ENCODE measurements around the gene RASEF. TPM values are rescaled to one million over a fixed set of nuclear protein-coding genes. Genes with fewer than 3 reads are reported as not detected.

RASEF gene
- total and polyA plus RNA-seq, 2 donors (not counting 3 experiments of a cell fraction or from before 2014, with no cell fraction given), result 0.11 TPM; not detected in 1

- no peak for FAIRE-seq
- dilution Hi-C loops (cut with MboI; ENCODE audit: extremely low pct_ligation_motif_present, low sequenced_read_pairs), result no loop called here
- H3K9me3 ChIP-seq (replicated peaks; ENCODE audit: control insufficient read depth, insufficient read depth, low read length), result no peaks in the 10 kb centered on the region
- no peaks in the 10 kb centered on the region for H4K20me1 ChIP-seq (replicated peaks; ENCODE audit: control insufficient read depth, extremely low read depth, insufficient read depth, low read length)
- no peak overlapping the region for H3K27ac ChIP-seq (ENCODE audit: insufficient read depth, low read depth, low read length)
- ChIA-PET CTCF (no interaction called here), POLR2A (no interaction called here)
- TF ChIP-seq MAX (IDR thresholded peaks at IDR 0.05; ENCODE audit: insufficient read depth, insufficient read length), result no peak
- TF ChIP-seq MYC (IDR thresholded peaks at IDR 0.05; ENCODE audit: low read depth, low read length), result no peak
- no peak for TF ChIP-seq POLR2A (IDR thresholded peaks at IDR 0.05; ENCODE audit: low read depth, low read length)
- TF ChIP-seq GATA2 (IDR thresholded peaks at IDR 0.05; ENCODE audit: insufficient read depth, insufficient read length, low read depth, low read length), result no peak
- TF ChIP-seq POLR2AphosphoS5 (IDR thresholded peaks at IDR 0.05; ENCODE audit: insufficient read depth, low read depth, low read length), result no peak
- TF ChIP-seq JUN (IDR thresholded peaks at IDR 0.05; ENCODE audit: borderline replicate concordance, insufficient read depth, insufficient read length, low read depth), result no peak
- TF ChIP-seq FOS (IDR thresholded peaks at IDR 0.05; ENCODE audit: borderline replicate concordance, insufficient read depth, low read length), result no peak
- TF ChIP-seq EZH2 (IDR thresholded peaks at IDR 0.05; ENCODE audit: borderline replicate concordance, low read depth, low read length, severe bottlenecking), result no peak
- H3K4me3 ChIP-seq (replicated peaks in 1 of 3; ENCODE audit: insufficient read depth in 1 of 3, low read depth in 1 of 3, low read length in 3 of 3), result no peak overlapping the region
- no peak overlapping the region for H2AFZ ChIP-seq (ENCODE audit: low read depth, low read length)
- no peaks in the 10 kb centered on the region for H3K36me3 ChIP-seq (ENCODE audit: control insufficient read depth in 2 of 2, extremely low read depth in 1 of 2, insufficient read depth in 2 of 2, low read length in 2 of 2)
- no peaks in the 10 kb centered on the region for H3K79me2 ChIP-seq (ENCODE audit: control insufficient read depth, insufficient read depth, low read length)
- intact Hi-C loops (cut with micrococcal nuclease), result no loop called here
- no peak overlapping the region for H3K4me2 ChIP-seq (ENCODE audit: insufficient read depth, low read length)
- H3K9ac ChIP-seq (replicated peaks; ENCODE audit: extremely low read depth, insufficient read depth, low read length), result no peak overlapping the region
- H3K9me1 ChIP-seq (replicated peaks; ENCODE audit: control insufficient read depth, extremely low read depth, insufficient read depth, low read length), result no peaks in the 10 kb centered on the region
- no peaks in the 10 kb centered on the region for H3K4me1 ChIP-seq (ENCODE audit: control insufficient read depth, extremely low read depth, insufficient read depth, low read length)
- no peaks in the 10 kb centered on the region for H3K27me3 ChIP-seq (ENCODE audit: control insufficient read depth in 2 of 2, insufficient read depth in 2 of 2, low read length in 2 of 2)
- no TSS peak for BruUV-seq (replicated peaks)
- no peak for DNase-seq (ENCODE audit: low read depth, low spot score)
Observed at GRCh38 chr9:83030391-83031107, 32.4 kb downstream of the RASEF start.
